Testis (tissue), 3 donors: ENCODE results near the gene EMILIN3. TPM values are rescaled to one million over a fixed set of nuclear protein-coding genes. Genes with fewer than 3 reads are reported as not detected.
A peak's percentile ranks its signal among the peaks of the same experiment; 100 is the strongest.

ENCODE experiments used
- DNase-seq: peaks from one replicate; pipeline ENCODE4 v3.0.0-alpha.2; 2019
- H3K27ac ChIP-seq, 2 donors: fragments of 200-600 bp; sonication (generic); one replicate each; pipeline ENCODE4 v1.5.1; 2019
- H3K27me3 ChIP-seq: fragments of 200-600 bp; sonication (generic); one replicate; pipeline ENCODE4 v1.5.1; 2019
- H3K36me3 ChIP-seq: fragments of 200-600 bp; sonication (generic); one replicate; pipeline ENCODE4 v1.5.1; 2017; ENCODE audit warnings: low read depth; ENCODE audit errors: missing control alignments
- H3K4me1 ChIP-seq: fragments of 200-600 bp; sonication (generic); one replicate; pipeline ENCODE4 v1.5.1; 2019
- H3K4me3 ChIP-seq, 2 donors: fragments of 200-600 bp; sonication (generic); one replicate each; pipeline ENCODE4 v1.5.1; 2017 to 2019
- H3K9me3 ChIP-seq: fragments of 200-600 bp; sonication (generic); one replicate; pipeline ENCODE4 v1.5.1; 2017
- POLR2A ChIP-seq: fragments of 450-650 bp; IDR thresholded peaks from one replicate; pipeline ENCODE4 v1.6.1; 2017; ENCODE audit warnings: antibody characterized with exemption, mild to moderate bottlenecking, moderate library complexity
- WGBS, 2 donors: methylation state at CpG; one replicate each; pipeline ENCODE4 v1.1.5; 2018; 5-methylcytosine and 5-hydroxymethylcytosine counted together
- intact Hi-C: fragments of 100-400 bp; cut with DNase I; formaldehyde crosslinking; loops from one replicate; pipeline ENCODE4 v1.15.1; 2023; ENCODE audit warnings: low total_unique reads
- polyA plus RNA-seq: library from polyadenylated mRNA; stranded (reverse); fragments of 350-450 nt; fragmentation: Illumina TruSeq; extraction: RNeasy Lipid Tissue Mini Kit (QIAGEN cat#74804); gene quantifications from one replicate; pipeline ENCODE4 v1.2.3, GENCODE V29; 2014; ENCODE audit warnings: low read depth, low replicate concordance; ENCODE audit not compliant: insufficient read depth
- total RNA-seq, 2 donors: library from RNA; depleted of rRNA; stranded (reverse); fragments of >200 nt; gene quantifications; one replicate each; pipeline ENCODE4 v1.2.3, GENCODE V29; 2016
- TF ChIP-seq, protein P1 (sequence below), 3 experiments: fragments of 450-650 bp in 2 of 3; fragments of 200-600 bp in 1 of 3; sonication (generic) in 1 of 3; IDR thresholded peaks; one replicate each; pipeline ENCODE4 v1.5.1; 2016 to 2019; ENCODE audit warnings: antibody characterized with exemption in 3 of 3, mild to moderate bottlenecking in 2 of 3, moderate library complexity in 1 of 3

EMILIN3 gene
- total and polyA plus RNA-seq, 3 donors from 2014 or later: 3.7 to 14.8 (median 4.2) TPM

DNA sequence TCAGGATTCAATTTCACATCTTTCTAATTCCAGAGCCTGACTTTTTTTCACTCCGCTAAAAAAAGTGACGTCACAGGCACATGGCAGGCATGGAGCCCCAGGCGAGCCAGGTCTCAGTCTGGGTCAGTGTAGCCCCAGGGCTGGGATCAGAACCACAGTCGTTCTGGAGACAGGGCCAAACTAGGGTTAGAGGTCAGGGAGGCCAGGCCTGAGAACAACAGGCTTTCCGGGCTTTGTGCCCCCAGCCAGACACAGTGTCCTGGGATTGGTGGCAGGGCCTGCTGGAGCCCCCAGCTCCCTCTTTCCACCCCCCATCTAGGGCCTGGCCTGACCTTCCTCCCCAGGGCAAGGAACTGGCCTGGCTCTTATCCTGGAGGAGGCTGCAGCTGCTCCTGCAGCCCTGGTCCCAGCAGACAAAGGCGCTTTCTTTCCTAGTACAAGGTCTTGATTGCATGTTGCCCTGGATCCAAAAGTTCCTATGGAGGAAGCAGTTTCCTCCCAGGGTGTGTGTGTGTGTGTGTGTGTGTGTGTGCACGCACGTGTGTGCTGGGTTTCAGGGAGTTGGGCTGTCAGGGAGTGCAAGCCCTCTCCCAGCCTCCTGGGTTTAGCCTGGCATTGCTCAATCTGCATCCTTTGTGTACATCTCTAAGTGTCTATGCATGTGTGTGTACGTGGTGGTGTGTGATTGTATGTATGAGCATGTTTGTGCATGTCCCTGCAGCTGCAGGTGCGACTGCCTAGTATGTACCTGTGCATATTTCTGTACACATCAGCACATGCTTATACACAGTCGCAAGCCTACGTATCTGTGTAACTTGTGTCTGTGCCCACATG is 26.5 kb upstream of the EMILIN3 start:
- peak; percentile 95 for DNase-seq
- intact Hi-C loops: no loop called here

DNA sequence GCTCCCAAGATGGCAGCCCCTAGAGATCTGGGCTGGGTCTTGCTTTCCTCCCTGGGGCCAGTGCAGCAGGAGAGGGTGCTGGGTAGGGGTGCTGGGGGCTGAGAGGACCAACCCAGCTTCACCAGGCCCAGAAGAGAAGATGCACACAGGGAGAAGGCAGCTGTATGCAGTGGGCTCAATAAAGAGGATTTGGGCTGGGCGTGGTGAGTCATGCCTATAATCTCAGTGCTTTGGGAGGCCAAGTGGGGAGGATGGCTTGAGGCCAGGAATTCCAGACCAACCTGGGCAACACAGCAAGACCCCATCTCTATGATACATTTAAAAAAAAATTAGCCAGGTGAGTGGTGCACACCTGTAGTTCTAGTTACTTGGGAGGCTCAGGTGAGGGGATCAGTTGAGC is 25.7 kb upstream of the EMILIN3 start:
- Histone ChIP-seq H3K4me3 (no peak overlapping the region), H3K27ac (peak overlapping the region; percentile 55 to 77), H3K27me3 (no peaks in the 10 kb centered on the region), H3K4me1 (peaks cover 50% of the 10 kb centered on the region), H3K36me3 (no peaks in the 10 kb centered on the region), H3K9me3 (no peaks in the 10 kb centered on the region)
- no peak for TF ChIP-seq POLR2A
- TF ChIP-seq, protein P1, sequence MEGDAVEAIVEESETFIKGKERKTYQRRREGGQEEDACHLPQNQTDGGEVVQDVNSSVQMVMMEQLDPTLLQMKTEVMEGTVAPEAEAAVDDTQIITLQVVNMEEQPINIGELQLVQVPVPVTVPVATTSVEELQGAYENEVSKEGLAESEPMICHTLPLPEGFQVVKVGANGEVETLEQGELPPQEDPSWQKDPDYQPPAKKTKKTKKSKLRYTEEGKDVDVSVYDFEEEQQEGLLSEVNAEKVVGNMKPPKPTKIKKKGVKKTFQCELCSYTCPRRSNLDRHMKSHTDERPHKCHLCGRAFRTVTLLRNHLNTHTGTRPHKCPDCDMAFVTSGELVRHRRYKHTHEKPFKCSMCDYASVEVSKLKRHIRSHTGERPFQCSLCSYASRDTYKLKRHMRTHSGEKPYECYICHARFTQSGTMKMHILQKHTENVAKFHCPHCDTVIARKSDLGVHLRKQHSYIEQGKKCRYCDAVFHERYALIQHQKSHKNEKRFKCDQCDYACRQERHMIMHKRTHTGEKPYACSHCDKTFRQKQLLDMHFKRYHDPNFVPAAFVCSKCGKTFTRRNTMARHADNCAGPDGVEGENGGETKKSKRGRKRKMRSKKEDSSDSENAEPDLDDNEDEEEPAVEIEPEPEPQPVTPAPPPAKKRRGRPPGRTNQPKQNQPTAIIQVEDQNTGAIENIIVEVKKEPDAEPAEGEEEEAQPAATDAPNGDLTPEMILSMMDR (IDR thresholded peaks at IDR 0.05): no peak
- DNase-seq: no peak
- WGBS, 2 donors: 84 to 93% methylated on average over 1 of the region's 1 CpG
- intact Hi-C loops: no loop called here

More for the DNA sequence above, 26.5 kb upstream of the EMILIN3 start:
- peak overlapping the region in 1 of 2 donors; percentile 77 for H3K27ac ChIP-seq
- H3K36me3 ChIP-seq: no peaks in the 10 kb centered on the region
- H3K9me3 ChIP-seq: no peaks in the 10 kb centered on the region
- WGBS, 2 donors: 35 to 41% methylated on average over 9 to 12 of the region's 12 CpGs
- H3K4me1 ChIP-seq: peaks cover 48% of the 10 kb centered on the region
- H3K4me3 ChIP-seq: no peak overlapping the region
- no peak for TF ChIP-seq POLR2A
- TF ChIP-seq, protein P1 (IDR thresholded peaks at IDR 0.05): no peak
- no peaks in the 10 kb centered on the region for H3K27me3 ChIP-seq

DNA sequence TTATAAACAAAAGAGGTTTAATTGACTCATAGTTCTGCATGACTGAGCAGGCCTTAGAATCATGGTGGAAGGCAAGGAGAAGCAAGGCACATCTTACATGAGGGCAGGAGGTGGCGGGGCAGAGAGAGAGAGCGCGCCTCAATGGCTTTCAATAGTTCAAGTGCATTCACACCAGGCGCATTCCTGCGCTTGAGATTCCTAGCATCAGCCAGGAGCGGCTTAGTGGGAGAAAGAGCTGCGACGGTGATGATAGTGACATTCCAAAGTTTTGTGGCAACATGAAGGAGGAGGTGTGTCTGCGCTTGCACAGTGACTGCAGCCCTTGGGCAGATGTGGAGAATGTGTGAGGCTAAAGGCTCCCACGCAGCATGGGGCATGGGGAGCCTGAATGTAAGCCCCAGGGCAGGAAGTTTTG is 25.0 kb upstream of the EMILIN3 start:
- Histone ChIP-seq H3K27me3 (no peaks in the 10 kb centered on the region), H3K4me3 (no peak overlapping the region), H3K36me3 (no peaks in the 10 kb centered on the region), H3K9me3 (no peaks in the 10 kb centered on the region), H3K27ac (peak overlapping the region in 1 of 2 donors; percentile 77), H3K4me1 (peaks cover 57% of the 10 kb centered on the region)
- no peak for TF ChIP-seq POLR2A
- TF ChIP-seq, protein P1 (IDR thresholded peaks at IDR 0.05): no peak
- intact Hi-C loops: no loop called here
- 51% methylated on average over 10 of the region's 10 CpGs for WGBS, 2 donors
- DNase-seq: no peak

DNA sequence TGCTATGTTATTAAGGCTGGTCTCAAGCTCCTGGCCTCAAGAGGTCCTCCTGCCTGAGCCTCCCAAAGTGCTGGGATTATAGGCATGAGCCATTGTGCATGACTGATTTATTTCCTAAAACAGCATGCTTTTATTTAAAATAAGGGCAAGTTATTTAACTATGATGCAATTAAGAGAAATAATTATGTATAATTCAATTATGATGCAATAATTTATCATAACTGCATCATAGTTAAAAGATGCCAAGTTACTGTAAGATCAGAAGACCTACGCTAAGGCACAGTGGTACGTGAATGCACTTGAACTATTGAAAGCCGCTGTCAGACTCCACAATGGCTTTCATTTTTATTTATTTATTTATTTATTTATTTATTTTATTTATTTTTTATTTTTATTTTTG is 24.3 kb upstream of the EMILIN3 start:
- no peak overlapping the region for H3K27ac ChIP-seq
- H3K4me3 ChIP-seq: no peak overlapping the region
- DNase-seq: no peak
- 67 to 83% methylated on average over 3 of the region's 3 CpGs for WGBS, 2 donors
- no peaks in the 10 kb centered on the region for H3K9me3 ChIP-seq
- no peaks in the 10 kb centered on the region for H3K27me3 ChIP-seq
- H3K4me1 ChIP-seq: peaks cover 51% of the 10 kb centered on the region
- intact Hi-C loops: no loop called here
- H3K36me3 ChIP-seq: no peaks in the 10 kb centered on the region
- TF ChIP-seq, protein P1 (IDR thresholded peaks at IDR 0.05): no peak
- TF ChIP-seq POLR2A: no peak
